NT2/D1 (cell line): ENCODE data around the gene GFOD2.

Experiments
- SUZ12 ChIP-seq: IDR thresholded peaks from 2 replicates; pipeline ENCODE4 v1.6.1; 2011; ENCODE audit not compliant: insufficient read length, insufficient read depth; ENCODE audit errors: extremely low read depth
- YY1 ChIP-seq: IDR thresholded peaks from 2 replicates; pipeline ENCODE4 v1.6.1; 2011; ENCODE audit not compliant: insufficient read length, insufficient read depth
- ZNF274 ChIP-seq: IDR thresholded peaks from 2 replicates; pipeline ENCODE4 v1.6.1; 2011; ENCODE audit warnings: mild to moderate bottlenecking, low read depth, low read length

DNA sequence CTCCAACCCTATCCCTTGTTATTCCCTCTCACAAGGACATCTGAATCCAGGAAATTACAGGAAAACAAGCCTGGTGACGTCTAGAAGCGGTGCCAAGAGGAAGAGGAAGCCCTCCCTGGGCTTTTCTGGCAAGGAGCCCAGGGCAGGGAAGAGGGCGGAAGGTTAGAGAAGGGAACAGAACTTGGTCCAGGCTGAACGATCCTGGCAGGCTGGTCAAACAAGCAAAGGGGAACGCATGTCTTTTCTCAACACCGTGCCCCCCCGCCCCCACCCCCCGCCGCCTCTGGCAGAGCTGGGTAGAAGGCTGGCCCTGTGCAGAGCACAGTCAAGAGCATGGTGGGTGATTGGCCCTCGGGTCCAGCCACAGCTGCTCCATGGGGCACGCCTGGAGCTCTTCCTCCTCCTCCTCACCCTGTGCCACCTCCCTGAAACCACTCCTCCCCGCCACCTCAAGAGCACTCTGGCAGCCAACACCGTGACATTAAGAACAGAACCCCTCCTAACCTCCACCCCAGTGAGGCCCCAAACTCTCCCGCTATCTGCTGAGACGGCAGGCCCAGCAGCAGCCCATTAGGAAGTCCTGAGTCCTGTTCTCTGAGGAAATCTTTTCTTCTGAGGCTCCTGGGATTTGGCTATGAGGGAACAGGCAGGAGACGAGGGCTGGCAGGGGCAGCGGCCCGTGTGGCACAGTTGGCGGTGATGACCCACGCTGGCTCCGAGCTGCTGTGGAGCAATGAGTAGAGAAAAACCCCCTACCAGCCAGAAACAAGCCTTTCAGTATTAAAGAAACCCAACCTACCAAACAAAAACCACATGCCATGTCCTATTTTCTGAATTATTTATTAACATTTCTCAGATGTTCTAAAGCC is 45.2 kb downstream of the GFOD2 start:
- no peak for TF ChIP-seq SUZ12
- no peak for TF ChIP-seq ZNF274
- TF ChIP-seq YY1 = no peak
